Breast epithelium (tissue), 4 donors: Measurements from ENCODE around the gene RESP18. TPM values are rescaled to one million over a fixed set of nuclear protein-coding genes. Genes with fewer than 3 reads are reported as not detected.

ENCODE experiments used
- DNase-seq, 2 donors: peaks; one replicate each; pipeline ENCODE4 v3.0.0-alpha.2; 2019; ENCODE audit warnings: low spot score in 2 of 2
- H3K27ac ChIP-seq, 2 donors: fragments of 200-600 bp; sonication (generic) in 1 of 2; one replicate each; pipeline ENCODE4 v1.5.1; 2016 to 2019; ENCODE audit warnings: mild to moderate bottlenecking in 1 of 2
- H3K27me3 ChIP-seq, 2 donors: fragments of 200-600 bp; sonication (generic) in 1 of 2; one replicate each; pipeline versions ENCODE4 v1.5.1 to v1.6.0; 2017 to 2019; ENCODE audit warnings: control low read depth in 1 of 2, mild to moderate bottlenecking in 1 of 2
- H3K36me3 ChIP-seq: fragments of 200-600 bp; one replicate; pipeline ENCODE4 v1.5.1; 2019
- H3K4me1 ChIP-seq, 2 donors: fragments of 200-600 bp; sonication (generic); one replicate each; pipeline ENCODE4 v1.5.1; 2016 to 2019; ENCODE audit warnings: control low read depth in 1 of 2
- H3K4me3 ChIP-seq, 3 donors: fragments of 200-600 bp; sonication (generic); 1 replicate in 2 of 3; 2 replicates in 1 of 3; pipeline ENCODE4 v1.5.1; 2016 to 2019; ENCODE audit warnings: mild to moderate bottlenecking in 3 of 3, moderate library complexity in 2 of 3
- H3K9me3 ChIP-seq, 2 donors: fragments of 200-600 bp; sonication (generic) in 1 of 2; one replicate each; pipeline ENCODE4 v1.5.1; 2016 to 2019; ENCODE audit warnings: control low read depth in 1 of 2
- CTCF ChIP-seq, 3 donors: fragments of 450-650 bp; IDR thresholded peaks; one replicate each; pipeline ENCODE4 v1.5.1; 2016 to 2017; ENCODE audit warnings: antibody characterized with exemption in 3 of 3, mild to moderate bottlenecking in 3 of 3, moderate library complexity in 3 of 3
- POLR2A ChIP-seq: fragments of 450-650 bp; IDR thresholded peaks from one replicate; pipeline ENCODE4 v1.6.1; 2016; ENCODE audit warnings: antibody characterized with exemption, mild to moderate bottlenecking, moderate library complexity
- POLR2AphosphoS5 ChIP-seq, 3 donors: sonication (generic); formaldehyde crosslinking; IDR thresholded peaks; one replicate each; pipeline ENCODE4 v1.6.1; 2017; ENCODE audit warnings: antibody characterized with exemption in 3 of 3
- intact Hi-C: fragments of 100-400 bp; cut with DNase I; formaldehyde crosslinking; loops from one replicate; pipeline ENCODE4 v1.15.1; 2023; ENCODE audit warnings: low total_unique reads
- total RNA-seq, 3 donors: library from RNA; depleted of rRNA; stranded (reverse); fragments of >200 nt; gene quantifications; one replicate each; pipeline ENCODE4 v1.1.0, GENCODE V29; 2016

RESP18 gene
- total RNA-seq, 3 donors from 2014 or later, result not detected

DNA sequence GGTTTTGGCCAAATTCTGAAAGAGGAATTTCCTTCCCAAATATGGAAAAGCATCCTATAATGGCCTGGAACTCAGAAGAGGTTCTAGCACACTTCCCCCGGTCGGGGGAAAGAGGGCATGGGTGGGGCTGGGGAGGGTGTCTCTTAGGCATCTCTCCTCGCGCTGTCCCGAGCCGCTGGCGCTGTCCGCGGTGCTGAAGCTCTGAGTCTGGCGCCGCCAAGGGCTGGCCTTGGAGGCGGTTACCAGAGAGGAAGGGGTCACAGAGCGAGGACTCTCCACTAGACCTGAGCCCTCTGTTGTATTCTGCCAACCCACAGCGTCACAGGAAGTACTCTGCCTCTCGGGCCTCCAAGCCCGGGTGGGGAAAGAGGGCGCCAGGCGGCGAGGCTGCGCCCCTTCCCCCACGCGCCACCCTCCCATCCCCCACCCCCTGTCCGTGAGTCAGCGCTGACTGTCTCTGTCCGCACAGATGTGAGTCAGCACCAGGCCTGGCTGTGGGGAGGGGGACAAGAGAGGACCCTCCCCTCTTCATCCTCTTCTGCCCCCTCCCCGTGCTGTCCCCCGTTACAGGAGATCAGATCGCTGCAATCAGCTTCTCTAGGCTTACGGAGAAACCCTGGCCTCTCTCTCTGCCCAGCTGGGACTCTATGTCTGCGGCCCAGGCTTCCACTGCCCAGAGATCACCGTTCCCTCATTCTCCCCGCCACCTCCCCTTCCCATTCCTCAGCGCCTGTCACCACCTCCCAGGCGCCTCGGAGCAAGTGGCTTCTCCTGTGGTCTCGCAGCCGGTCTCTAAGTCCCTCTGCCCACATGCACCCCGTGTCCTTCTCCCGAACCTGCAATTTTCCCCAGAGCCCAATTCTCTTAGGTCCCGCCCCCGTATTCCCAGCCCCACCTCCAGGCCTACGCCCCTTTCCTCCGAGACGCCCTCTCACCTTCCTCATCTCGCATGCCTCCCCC is 24.1 kb downstream of the RESP18 start:
- TF ChIP-seq CTCF (IDR thresholded peaks at IDR 0.05) (no peak), POLR2A (no peak), POLR2AphosphoS5 (IDR thresholded peaks at IDR 0.05) (no peak)
- no peaks in the 10 kb centered on the region for H3K9me3 ChIP-seq
- H3K27ac ChIP-seq, result no peak overlapping the region
- intact Hi-C loops, result no loop called here
- H3K4me1 ChIP-seq, result no peaks in the 10 kb centered on the region
- H3K4me3 ChIP-seq, result no peak overlapping the region
- peaks cover 0 to 37% of the 10 kb centered on the region in 2 donors for H3K27me3 ChIP-seq
- H3K36me3 ChIP-seq, result no peaks in the 10 kb centered on the region
- DNase-seq, result no peak

- intact Hi-C loops, result no loop called here
- Histone ChIP-seq H3K4me1 (no peaks in the 10 kb centered on the region), H3K36me3 (no peaks in the 10 kb centered on the region), H3K27ac (no peak overlapping the region), H3K27me3 (peaks cover 0 to 40% of the 10 kb centered on the region in 2 donors), H3K9me3 (no peaks in the 10 kb centered on the region), H3K4me3 (no peak overlapping the region)
- TF ChIP-seq POLR2AphosphoS5 (IDR thresholded peaks at IDR 0.05) (no peak), CTCF (IDR thresholded peaks at IDR 0.05) (no peak), POLR2A (no peak)
- no peak for DNase-seq
These were observed 26.5 kb downstream of the RESP18 start for GRCh38 chr2:219306047-219306446.

- no peak overlapping the region for H3K27ac ChIP-seq
- DNase-seq, result no peak
- intact Hi-C loops, result no loop called here
- H3K36me3 ChIP-seq, result no peaks in the 10 kb centered on the region
- no peaks in the 10 kb centered on the region for H3K4me1 ChIP-seq
- no peak for TF ChIP-seq CTCF (IDR thresholded peaks at IDR 0.05)
- TF ChIP-seq POLR2AphosphoS5 (IDR thresholded peaks at IDR 0.05), result no peak
- TF ChIP-seq POLR2A, result no peak
- H3K4me3 ChIP-seq, result no peak overlapping the region
- no peaks in the 10 kb centered on the region for H3K9me3 ChIP-seq
- H3K27me3 ChIP-seq, result peaks cover 0 to 27% of the 10 kb centered on the region in 2 donors
These were observed 28.3 kb downstream of the RESP18 start for GRCh38 chr2:219304223-219304622.

- H3K4me1 ChIP-seq, result no peaks in the 10 kb centered on the region
- H3K36me3 ChIP-seq, result no peaks in the 10 kb centered on the region
- H3K4me3 ChIP-seq, result no peak overlapping the region
- peaks cover 0 to 10% of the 10 kb centered on the region in 2 donors for H3K27me3 ChIP-seq
- no peak overlapping the region for H3K27ac ChIP-seq
- DNase-seq, result no peak
- TF ChIP-seq CTCF (IDR thresholded peaks at IDR 0.05) (no peak), POLR2AphosphoS5 (IDR thresholded peaks at IDR 0.05) (no peak), POLR2A (no peak)
- no peaks in the 10 kb centered on the region for H3K9me3 ChIP-seq
- intact Hi-C loops, result no loop called here
These were observed 30.1 kb downstream of the RESP18 start for GRCh38 chr2:219302412-219302968.

DNA sequence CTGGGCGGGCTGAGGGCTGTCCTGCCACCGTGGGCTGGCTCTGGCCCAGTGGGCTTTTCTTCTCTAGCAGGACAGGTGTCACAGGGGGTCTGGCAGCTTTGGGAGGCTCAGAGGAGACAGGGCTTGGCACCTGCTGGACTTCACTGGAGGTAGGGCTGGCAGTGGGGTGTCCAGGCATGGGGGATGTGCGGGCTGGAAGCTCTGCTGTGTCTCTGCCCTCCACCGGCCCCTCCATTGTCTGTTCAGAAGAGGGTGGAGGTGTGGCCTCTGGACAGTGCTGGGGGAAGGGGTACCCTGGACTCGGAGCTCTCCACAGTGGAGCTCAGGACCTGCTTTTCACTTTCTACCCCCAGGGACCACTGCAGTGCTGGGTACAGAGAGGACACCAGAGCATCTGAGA is 32.5 kb downstream of the RESP18 start:
- H3K27me3 ChIP-seq, result peaks cover 0 to 3% of the 10 kb centered on the region in 2 donors
- H3K27ac ChIP-seq, result no peak overlapping the region
- intact Hi-C loops, result no loop called here
- H3K4me1 ChIP-seq, result peaks cover 0 to 3% of the 10 kb centered on the region in 2 donors
- DNase-seq, result no peak
- no peak overlapping the region for H3K4me3 ChIP-seq
- no peaks in the 10 kb centered on the region for H3K36me3 ChIP-seq
- no peak for TF ChIP-seq CTCF (IDR thresholded peaks at IDR 0.05)
- no peak for TF ChIP-seq POLR2AphosphoS5 (IDR thresholded peaks at IDR 0.05)
- TF ChIP-seq POLR2A, result no peak
- H3K9me3 ChIP-seq, result no peaks in the 10 kb centered on the region
